ENCODE data around the gene SNRK. TPM values are rescaled to one million over a fixed set of nuclear protein-coding genes. Genes with fewer than 3 reads are reported as not detected.

The SNRK gene
- total and polyA plus RNA-seq, 2 donors (not counting 3 experiments of a cell fraction or from before 2014, with no cell fraction given), result 43.3 to 99.9 TPM

DNA sequence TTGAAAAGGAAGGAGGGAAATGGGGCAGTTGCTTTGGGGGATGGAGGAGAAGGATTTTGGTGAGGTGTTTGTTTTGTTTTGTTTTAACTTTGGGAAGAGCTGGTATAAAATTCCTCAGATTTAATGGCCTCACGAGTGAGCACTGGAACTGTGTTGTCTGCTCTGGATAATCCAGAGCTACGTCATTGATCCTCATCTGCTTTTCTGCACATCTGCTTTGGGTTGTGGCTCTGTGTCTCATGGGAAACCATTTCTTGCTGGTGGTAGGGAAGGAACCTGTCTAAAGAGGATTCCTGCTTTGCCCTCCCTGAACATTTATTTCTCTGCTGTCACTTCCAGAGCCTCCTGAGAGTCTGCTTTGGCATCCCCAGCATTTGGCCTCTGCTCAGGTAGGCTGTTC, 3.1 kb downstream of the SNRK start:
- DNase-seq (ENCODE audit: low read depth, low spot score) (no peak), FAIRE-seq (no peak)
- TF ChIP-seq POLR2A (IDR thresholded peaks at IDR 0.05; ENCODE audit: low read depth, low read length) (peak; percentile 32), POLR2AphosphoS5 (IDR thresholded peaks at IDR 0.05; ENCODE audit: insufficient read depth, low read depth, low read length) (peak; percentile 22), CTCF (IDR thresholded peaks at IDR 0.05; ENCODE audit: extremely low read depth in 1 of 2, insufficient read depth in 1 of 2, low read depth in 1 of 2, low read length in 2 of 2) (no peak)
- Histone ChIP-seq H2AFZ (ENCODE audit: low read depth, low read length) (no peak overlapping the region), H3K79me2 (ENCODE audit: control insufficient read depth, insufficient read depth, low read length) (peaks cover 78% of the 10 kb centered on the region), H3K4me3 (replicated peaks in 1 of 3; ENCODE audit: insufficient read depth in 1 of 3, low read depth in 1 of 3, low read length in 3 of 3) (peak overlapping the region; percentile 60 to 100 (median 99)), H3K9me3 (replicated peaks; ENCODE audit: control insufficient read depth, insufficient read depth, low read length) (no peaks in the 10 kb centered on the region), H3K9ac (replicated peaks; ENCODE audit: extremely low read depth, insufficient read depth, low read length) (peak overlapping the region; percentile 100), H3K4me2 (ENCODE audit: insufficient read depth, low read length) (peak overlapping the region; percentile 95), H4K20me1 (replicated peaks; ENCODE audit: control insufficient read depth, extremely low read depth, insufficient read depth, low read length) (peaks cover 17% of the 10 kb centered on the region), H3K4me1 (ENCODE audit: control insufficient read depth, extremely low read depth, insufficient read depth, low read length) (peaks cover 65% of the 10 kb centered on the region), H3K27me3 (ENCODE audit: control insufficient read depth in 2 of 2, insufficient read depth in 2 of 2, low read length in 2 of 2) (no peaks in the 10 kb centered on the region), H3K9me1 (replicated peaks; ENCODE audit: control insufficient read depth, extremely low read depth, insufficient read depth, low read length) (no peaks in the 10 kb centered on the region), H3K27ac (ENCODE audit: insufficient read depth, low read depth, low read length) (peak overlapping the region; percentile 100), H3K36me3 (ENCODE audit: control insufficient read depth in 2 of 2, extremely low read depth in 1 of 2, insufficient read depth in 2 of 2, low read length in 2 of 2) (peaks cover under 1 to 20% of the 10 kb centered on the region in 2 experiments)
- dilution Hi-C loops (cut with MboI; ENCODE audit: extremely low pct_ligation_motif_present, low sequenced_read_pairs), result no loop called here
- BruUV-seq (replicated peaks), result no TSS peak
- CTCF ChIA-PET, result interaction anchor here (1.1 to 3.7 kb wide), 3 partner anchors 127 to 214 kb away, joined by 3 to 18 read pairs (median 10); no protein-coding TSS in a partner anchor
- POLR2A ChIA-PET, result interaction anchor here (2.1 to 2.3 kb wide), 2 partner anchors 42 to 100 kb away, joined by 8 to 10 read pairs; no protein-coding TSS in a partner anchor
- intact Hi-C loops (cut with micrococcal nuclease), result loop anchor here (5.0 to 10.0 kb wide), 3 partner anchors 325 to 948 kb away; no protein-coding TSS in a partner anchor

- H3K9me1 ChIP-seq (replicated peaks; ENCODE audit: control insufficient read depth, extremely low read depth, insufficient read depth, low read length), result no peaks in the 10 kb centered on the region
- peaks cover 2 to 20% of the 10 kb centered on the region in 2 experiments for H3K36me3 ChIP-seq (ENCODE audit: control insufficient read depth in 2 of 2, extremely low read depth in 1 of 2, insufficient read depth in 2 of 2, low read length in 2 of 2)
- ChIA-PET POLR2A (interaction anchor here (1.3 to 2.3 kb wide), 5 partner anchors 43 to 213 kb away, joined by 3 to 10 read pairs (median 5); no protein-coding TSS in a partner anchor), CTCF (interaction anchor here (1.0 to 3.7 kb wide), 8 partner anchors 11 to 213 kb away, joined by 3 to 24 read pairs (median 5); no protein-coding TSS in a partner anchor)
- H3K9ac ChIP-seq (replicated peaks; ENCODE audit: extremely low read depth, insufficient read depth, low read length), result peak overlapping the region; percentile 100
- no TSS peak for BruUV-seq (replicated peaks)
- FAIRE-seq (no peak), DNase-seq (ENCODE audit: low read depth, low spot score) (peak; percentile 21)
- peak overlapping the region; percentile 95 for H3K4me2 ChIP-seq (ENCODE audit: insufficient read depth, low read length)
- no peak for TF ChIP-seq JUN (IDR thresholded peaks at IDR 0.05; ENCODE audit: borderline replicate concordance, insufficient read depth, insufficient read length, low read depth)
- TF ChIP-seq FOS (IDR thresholded peaks at IDR 0.05; ENCODE audit: borderline replicate concordance, insufficient read depth, low read length), result no peak
- no peak for TF ChIP-seq MYC (IDR thresholded peaks at IDR 0.05; ENCODE audit: low read depth, low read length)
- no peak for TF ChIP-seq GATA2 (IDR thresholded peaks at IDR 0.05; ENCODE audit: insufficient read depth, insufficient read length, low read depth, low read length)
- TF ChIP-seq POLR2AphosphoS5 (IDR thresholded peaks at IDR 0.05; ENCODE audit: insufficient read depth, low read depth, low read length), result no peak
- TF ChIP-seq EZH2 (IDR thresholded peaks at IDR 0.05; ENCODE audit: borderline replicate concordance, low read depth, low read length, severe bottlenecking), result no peak
- TF ChIP-seq, protein P1, sequence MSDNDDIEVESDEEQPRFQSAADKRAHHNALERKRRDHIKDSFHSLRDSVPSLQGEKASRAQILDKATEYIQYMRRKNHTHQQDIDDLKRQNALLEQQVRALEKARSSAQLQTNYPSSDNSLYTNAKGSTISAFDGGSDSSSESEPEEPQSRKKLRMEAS (IDR thresholded peaks at IDR 0.05; ENCODE audit: insufficient read depth, insufficient read length), result no peak
- no peak for TF ChIP-seq POLR2A (IDR thresholded peaks at IDR 0.05; ENCODE audit: low read depth, low read length)
- no peak for TF ChIP-seq CTCF (IDR thresholded peaks at IDR 0.05; ENCODE audit: extremely low read depth in 1 of 2, insufficient read depth in 1 of 2, low read depth in 1 of 2, low read length in 2 of 2)
- peak overlapping the region; percentile 60 to 100 (median 99) for H3K4me3 ChIP-seq (replicated peaks in 1 of 3; ENCODE audit: insufficient read depth in 1 of 3, low read depth in 1 of 3, low read length in 3 of 3)
- no peaks in the 10 kb centered on the region for H3K27me3 ChIP-seq (ENCODE audit: control insufficient read depth in 2 of 2, insufficient read depth in 2 of 2, low read length in 2 of 2)
- no peak overlapping the region for H2AFZ ChIP-seq (ENCODE audit: low read depth, low read length)
- no peaks in the 10 kb centered on the region for H3K9me3 ChIP-seq (replicated peaks; ENCODE audit: control insufficient read depth, insufficient read depth, low read length)
- peak overlapping the region; percentile 100 for H3K27ac ChIP-seq (ENCODE audit: insufficient read depth, low read depth, low read length)
- peaks cover 84% of the 10 kb centered on the region for H3K79me2 ChIP-seq (ENCODE audit: control insufficient read depth, insufficient read depth, low read length)
- H3K4me1 ChIP-seq (ENCODE audit: control insufficient read depth, extremely low read depth, insufficient read depth, low read length), result peaks cover 69% of the 10 kb centered on the region
- dilution Hi-C loops (cut with MboI; ENCODE audit: extremely low pct_ligation_motif_present, low sequenced_read_pairs) (no loop called here), intact Hi-C loops (cut with micrococcal nuclease) (loop anchor here (5.0 to 10.0 kb wide), 3 partner anchors 325 to 947 kb away; no protein-coding TSS in a partner anchor)
- peaks cover 17% of the 10 kb centered on the region for H4K20me1 ChIP-seq (replicated peaks; ENCODE audit: control insufficient read depth, extremely low read depth, insufficient read depth, low read length)
These were observed 3.6 kb downstream of the SNRK start for GRCh38 chr3:43289841-43290470.

Data from endothelial cell of umbilical vein (primary cell).